ENCODE data around the gene SPCS2. TPM values are rescaled to one million over a fixed set of nuclear protein-coding genes. Genes with fewer than 3 reads are reported as not detected.

SPCS2 gene
- total RNA-seq, 6 donors from 2014 or later, result 15.5 to 150 (median 89.0) TPM

- Histone ChIP-seq H3K4me3 (no peak overlapping the region), H3K9me3 (no peaks in the 10 kb centered on the region), H3K27me3 (no peaks in the 10 kb centered on the region), H3K36me3 (peaks cover 3 to 44% (median 9%) of the 10 kb centered on the region in 4 donors), H3K27ac (no peak overlapping the region), H3K4me1 (peaks cover 0 to 7% (median 0%) of the 10 kb centered on the region in 4 donors)
- TF ChIP-seq POLR2AphosphoS5 (IDR thresholded peaks at IDR 0.05), result no peak
- no peak for TF ChIP-seq POLR2A (IDR thresholded peaks at IDR 0.05)
- no peak for TF ChIP-seq CTCF (IDR thresholded peaks at IDR 0.05)
- no peak for TF ChIP-seq EP300 (IDR thresholded peaks at IDR 0.05)
- WGBS, 2 donors, result 72 to 81% methylated on average over 4 of the region's 4 CpGs
- DNase-seq, result no peak
- ATAC-seq (ENCODE audit: low FRiP score in 2 of 2), result no peak
Measured at GRCh38 chr11:74909812-74910211, 39.3 kb upstream of the SPCS2 start.

GRCh38 chr11:74923125-74923524 lies 25.9 kb upstream of the SPCS2 start:
- H3K4me3 ChIP-seq, result no peak overlapping the region
- peaks cover 0 to 32% (median 24%) of the 10 kb centered on the region in 4 donors for H3K36me3 ChIP-seq
- H3K27ac ChIP-seq, result no peak overlapping the region
- no peak for DNase-seq
- H3K27me3 ChIP-seq, result no peaks in the 10 kb centered on the region
- ATAC-seq (ENCODE audit: low FRiP score in 2 of 2), result no peak
- no peak for TF ChIP-seq CTCF (IDR thresholded peaks at IDR 0.05)
- no peak for TF ChIP-seq POLR2A (IDR thresholded peaks at IDR 0.05)
- no peak for TF ChIP-seq POLR2AphosphoS5 (IDR thresholded peaks at IDR 0.05)
- no peak for TF ChIP-seq EP300 (IDR thresholded peaks at IDR 0.05)
- no peaks in the 10 kb centered on the region for H3K4me1 ChIP-seq
- H3K9me3 ChIP-seq, result no peaks in the 10 kb centered on the region

GRCh38 chr11:74925281-74925680 lies 23.8 kb upstream of the SPCS2 start:
- ATAC-seq (ENCODE audit: low FRiP score in 2 of 2) (no peak), DNase-seq (no peak)
- Histone ChIP-seq H3K4me3 (no peak overlapping the region), H3K27me3 (no peaks in the 10 kb centered on the region), H3K36me3 (peaks cover 0 to 23% (median 8%) of the 10 kb centered on the region in 4 donors), H3K9me3 (no peaks in the 10 kb centered on the region), H3K4me1 (no peaks in the 10 kb centered on the region), H3K27ac (no peak overlapping the region)
- no peak for TF ChIP-seq POLR2A (IDR thresholded peaks at IDR 0.05)
- no peak for TF ChIP-seq EP300 (IDR thresholded peaks at IDR 0.05)
- no peak for TF ChIP-seq POLR2AphosphoS5 (IDR thresholded peaks at IDR 0.05)
- WGBS, 2 donors, result 87 to 90% methylated on average over 4 of the region's 4 CpGs

GRCh38 chr11:74926304-74927030 lies 22.6 kb upstream of the SPCS2 start:
- no peaks in the 10 kb centered on the region for H3K9me3 ChIP-seq
- DNase-seq (no peak), ATAC-seq (ENCODE audit: low FRiP score in 2 of 2) (no peak)
- no peaks in the 10 kb centered on the region for H3K4me1 ChIP-seq
- H3K4me3 ChIP-seq, result no peak overlapping the region
- no peak overlapping the region for H3K27ac ChIP-seq
- H3K27me3 ChIP-seq, result no peaks in the 10 kb centered on the region
- TF ChIP-seq POLR2AphosphoS5 (IDR thresholded peaks at IDR 0.05), result no peak
- no peak for TF ChIP-seq POLR2A (IDR thresholded peaks at IDR 0.05)
- no peak for TF ChIP-seq CTCF (IDR thresholded peaks at IDR 0.05)
- TF ChIP-seq EP300 (IDR thresholded peaks at IDR 0.05), result no peak
- peaks cover 0 to 18% (median under 1%) of the 10 kb centered on the region in 4 donors for H3K36me3 ChIP-seq
- 87 to 88% methylated on average over 8 of the region's 8 CpGs for WGBS, 2 donors

- no peak overlapping the region for H3K27ac ChIP-seq
- DNase-seq, result no peak
- no peaks in the 10 kb centered on the region for H3K9me3 ChIP-seq
- H3K4me3 ChIP-seq, result no peak overlapping the region
- TF ChIP-seq CTCF (IDR thresholded peaks at IDR 0.05) (no peak), EP300 (IDR thresholded peaks at IDR 0.05) (no peak), POLR2AphosphoS5 (IDR thresholded peaks at IDR 0.05) (no peak), POLR2A (IDR thresholded peaks at IDR 0.05) (no peak)
- H3K4me1 ChIP-seq, result no peaks in the 10 kb centered on the region
- no peak for ATAC-seq (ENCODE audit: low FRiP score in 2 of 2)
- H3K36me3 ChIP-seq, result peaks cover 0 to 17% (median 3%) of the 10 kb centered on the region in 4 donors
- H3K27me3 ChIP-seq, result no peaks in the 10 kb centered on the region
Measured at GRCh38 chr11:74927496-74927895, 21.6 kb upstream of the SPCS2 start.

All from upper lobe of left lung (tissue), 6 donors.